A673 (cell line): ENCODE measurements around the gene RBBP7. TPM values are rescaled to one million over a fixed set of nuclear protein-coding genes. Genes with fewer than 3 reads are reported as not detected.
A peak's percentile ranks its signal among the peaks of the same experiment; 100 is the strongest.

Experiments
- BruUV-seq: library from RNA; stranded (reverse); fragments of 400-500 nt; replicated peaks from 2 replicates; lab custom pipeline; 2021; lab: Mats Ljungman, UMichigan
- CTCF ChIA-PET: fragments of 300-600 bp; sonication (Branson Sonifier 250); formaldehyde crosslinking; loops from one replicate; lab custom pipeline; 2022; ENCODE audit warnings: antibody characterized with exemption; lab: Charles Lee
- POLR2A ChIA-PET: fragments of 300-600 bp; sonication (Branson Sonifier 250); formaldehyde crosslinking; loops from one replicate; lab custom pipeline; 2022; ENCODE audit warnings: antibody characterized with exemption; ENCODE audit not compliant: low non-redundant PET; lab: Charles Lee
- DNase-seq: peaks from one replicate; pipeline ENCODE4 v3.0.0-alpha.2; 2015; ENCODE audit warnings: low spot score
- H3K27ac ChIP-seq: fragments of 200-600 bp; sonication (generic); 2 replicates; pipeline ENCODE4 v1.5.1; 2016; ENCODE audit warnings: mixed run types, low read depth, mild to moderate bottlenecking, mixed read lengths, antibody characterized with exemption, low read length; ENCODE audit not compliant: poor library complexity, severe bottlenecking
- H3K27me3 ChIP-seq: fragments of 200-600 bp; sonication (generic); replicated peaks from 2 replicates; pipeline ENCODE4 v1.6.1; 2017; ENCODE audit warnings: mixed run types, low read depth, mild to moderate bottlenecking, mixed read lengths, antibody characterized with exemption, low read length; ENCODE audit not compliant: insufficient read depth, poor library complexity
- H3K36me3 ChIP-seq: fragments of 200-600 bp; sonication (generic); 2 replicates; pipeline ENCODE4 v1.6.1; 2016; ENCODE audit warnings: mixed run types, mild to moderate bottlenecking, mixed read lengths, antibody characterized with exemption, low read length; ENCODE audit not compliant: insufficient read depth, poor library complexity, severe bottlenecking
- H3K4me1 ChIP-seq: fragments of 200-600 bp; sonication (generic); 2 replicates; pipeline ENCODE4 v1.6.1; 2017; ENCODE audit warnings: mixed run types, mild to moderate bottlenecking, mixed read lengths, antibody characterized with exemption, low read length; ENCODE audit not compliant: insufficient read depth, poor library complexity, severe bottlenecking
- H3K4me3 ChIP-seq: fragments of 200-600 bp; sonication (generic); 2 replicates; pipeline ENCODE4 v1.5.1; 2016; ENCODE audit warnings: low read depth, mixed run types, mild to moderate bottlenecking, mixed read lengths, low read length; ENCODE audit not compliant: poor library complexity, severe bottlenecking
- H3K9me3 ChIP-seq: fragments of 200-600 bp; sonication (generic); 2 replicates; pipeline ENCODE4 v1.6.1; 2016; ENCODE audit warnings: mixed run types, low read depth, mild to moderate bottlenecking, mixed read lengths, antibody characterized with exemption, low read length; ENCODE audit not compliant: poor library complexity, severe bottlenecking
- EZH2 ChIP-seq: fragments of 200-600 bp; sonication (generic); IDR thresholded peaks from 2 replicates; pipeline ENCODE4 v1.6.1; 2017; ENCODE audit warnings: borderline replicate concordance, low read depth, mild to moderate bottlenecking, mixed read lengths, antibody characterized with exemption, low read length; ENCODE audit not compliant: poor library complexity, severe bottlenecking
- intact Hi-C: fragments of 100-400 bp; cut with micrococcal nuclease; formaldehyde crosslinking; loops from one replicate; pipeline ENCODE4 v1.10.0; 2022; ENCODE audit not compliant: unreplicated experiment
- total RNA-seq: library from RNA; stranded (reverse); gene quantifications from 2 replicates; pipeline ENCODE4 v1.2.3, GENCODE V29; 2021
- TF ChIP-seq, protein P1 (sequence below): fragments of 300-800, 200-600 bp; sonication (generic); conservative IDR thresholded peaks from 2 replicates; pipeline ENCODE4 v1.5.1; 2017; ENCODE audit warnings: low read depth, mild to moderate bottlenecking, antibody characterized with exemption, low read length, moderate library complexity, mixed read lengths

The RBBP7 gene
- total RNA-seq, 1 experiment from 2014 or later = 125 TPM

DNA sequence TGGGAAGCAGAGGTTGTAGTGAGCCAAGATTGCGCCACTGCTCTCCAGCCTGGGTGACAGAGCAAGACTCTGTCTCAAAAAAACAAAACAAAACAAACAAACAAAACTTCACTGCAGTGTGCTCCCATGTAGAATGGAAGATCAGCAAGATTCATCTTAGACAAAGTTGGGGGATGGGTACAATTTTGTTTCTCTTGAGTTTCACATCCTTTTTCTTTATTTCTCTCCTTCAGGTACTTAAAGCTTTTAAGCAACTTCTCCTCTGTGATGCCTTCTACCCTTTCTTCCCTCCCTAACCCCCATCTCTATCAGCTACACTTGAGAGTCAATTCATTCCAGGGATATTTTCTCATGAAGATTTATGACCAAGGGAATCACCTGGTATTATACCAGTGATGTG, 15.5 kb upstream of the RBBP7 start:
- intact Hi-C loops = no loop called here
- Histone ChIP-seq H3K27me3 (peaks cover 6% of the 10 kb centered on the region), H3K36me3 (no peaks in the 10 kb centered on the region), H3K9me3 (no peaks in the 10 kb centered on the region), H3K4me3 (no peak overlapping the region), H3K27ac (no peak overlapping the region), H3K4me1 (no peaks in the 10 kb centered on the region)
- TF ChIP-seq EZH2 = no peak
- TF ChIP-seq, protein P1, sequence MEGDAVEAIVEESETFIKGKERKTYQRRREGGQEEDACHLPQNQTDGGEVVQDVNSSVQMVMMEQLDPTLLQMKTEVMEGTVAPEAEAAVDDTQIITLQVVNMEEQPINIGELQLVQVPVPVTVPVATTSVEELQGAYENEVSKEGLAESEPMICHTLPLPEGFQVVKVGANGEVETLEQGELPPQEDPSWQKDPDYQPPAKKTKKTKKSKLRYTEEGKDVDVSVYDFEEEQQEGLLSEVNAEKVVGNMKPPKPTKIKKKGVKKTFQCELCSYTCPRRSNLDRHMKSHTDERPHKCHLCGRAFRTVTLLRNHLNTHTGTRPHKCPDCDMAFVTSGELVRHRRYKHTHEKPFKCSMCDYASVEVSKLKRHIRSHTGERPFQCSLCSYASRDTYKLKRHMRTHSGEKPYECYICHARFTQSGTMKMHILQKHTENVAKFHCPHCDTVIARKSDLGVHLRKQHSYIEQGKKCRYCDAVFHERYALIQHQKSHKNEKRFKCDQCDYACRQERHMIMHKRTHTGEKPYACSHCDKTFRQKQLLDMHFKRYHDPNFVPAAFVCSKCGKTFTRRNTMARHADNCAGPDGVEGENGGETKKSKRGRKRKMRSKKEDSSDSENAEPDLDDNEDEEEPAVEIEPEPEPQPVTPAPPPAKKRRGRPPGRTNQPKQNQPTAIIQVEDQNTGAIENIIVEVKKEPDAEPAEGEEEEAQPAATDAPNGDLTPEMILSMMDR = no peak
- no TSS peak for BruUV-seq
- no peak for DNase-seq
- ChIA-PET CTCF (no interaction called here), POLR2A (no interaction called here)

DNA sequence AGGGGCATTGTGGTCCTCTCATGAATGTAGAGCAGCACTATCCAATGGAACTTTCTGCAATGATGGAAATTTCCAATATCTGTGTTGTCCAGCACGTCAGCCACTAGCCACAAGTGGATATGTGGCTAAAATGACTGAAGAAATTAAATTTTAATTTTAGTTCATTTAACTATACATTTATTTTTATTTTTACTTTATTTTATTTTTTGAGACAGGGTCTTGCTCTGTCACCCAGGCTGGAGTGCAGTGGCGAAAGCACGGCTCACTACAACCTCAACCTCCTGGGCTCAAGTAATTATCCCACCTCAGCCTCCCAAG, 13.3 kb upstream of the RBBP7 start:
- no peak for DNase-seq
- ChIA-PET POLR2A (interaction anchor here (0.7 kb wide), 1 partner anchor 20 kb away, joined by 3 read pairs; no protein-coding TSS in a partner anchor), CTCF (interaction anchor here (0.6 to 2.2 kb wide), 6 partner anchors 9 to 200 kb away, joined by 3 to 17 read pairs (median 4); partner anchors contain the start of gene REPS2)
- no TSS peak for BruUV-seq
- Histone ChIP-seq H3K4me3 (peak overlapping the region; percentile 41), H3K27ac (no peak overlapping the region), H3K9me3 (no peaks in the 10 kb centered on the region), H3K27me3 (peaks cover 6% of the 10 kb centered on the region), H3K4me1 (no peaks in the 10 kb centered on the region), H3K36me3 (no peaks in the 10 kb centered on the region)
- intact Hi-C loops = loop anchor here (1.0 to 5.0 kb wide), 2 partner anchors 56 to 163 kb away; no protein-coding TSS in a partner anchor
- TF ChIP-seq, protein P1 = no peak
- no peak for TF ChIP-seq EZH2

DNA sequence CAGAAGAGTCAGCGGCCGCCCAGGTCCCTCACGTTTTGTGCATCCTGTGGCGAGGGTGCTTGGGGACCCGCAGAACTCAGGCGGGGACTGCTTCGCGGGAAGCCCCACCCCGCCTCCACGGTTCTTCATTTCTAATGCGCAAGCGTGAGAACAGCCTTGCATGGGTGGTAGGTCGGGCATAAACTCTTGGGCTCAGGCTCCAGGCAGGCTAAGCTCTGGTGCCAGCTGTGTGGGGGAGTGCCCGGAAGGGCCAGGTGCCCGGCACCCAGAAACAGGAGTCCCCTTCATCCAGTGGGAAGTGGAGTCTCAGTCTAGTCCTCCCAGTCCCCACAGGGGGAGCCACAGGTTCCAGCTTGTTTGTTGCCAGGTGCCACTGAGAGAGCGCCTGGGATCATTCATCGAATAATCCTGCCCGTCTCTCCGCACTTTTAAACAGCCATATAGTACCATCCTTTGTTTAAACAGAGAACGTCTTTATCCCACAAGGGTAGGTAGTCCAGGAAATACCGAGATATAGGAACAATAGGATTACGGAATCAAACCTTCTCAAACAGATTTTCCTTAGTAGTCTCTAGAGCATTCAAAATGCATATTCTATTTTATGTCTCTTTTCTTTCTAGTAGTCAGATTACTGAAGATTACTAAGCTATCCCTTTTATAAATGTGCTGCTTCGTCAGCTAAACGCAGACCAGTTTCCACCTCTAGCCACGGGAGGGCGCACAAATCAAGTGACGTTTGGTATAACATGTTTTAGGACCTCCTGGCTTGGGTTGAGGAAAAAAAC, 12.7 kb upstream of the RBBP7 start:
- BruUV-seq = no TSS peak
- ChIA-PET POLR2A (no interaction called here), CTCF (interaction anchor here (0.5 to 2.2 kb wide), 9 partner anchors 9 to 200 kb away, joined by 3 to 17 read pairs (median 4); partner anchors contain the start of gene REPS2)
- intact Hi-C loops = loop anchor here (1.0 to 5.0 kb wide), 2 partner anchors 56 to 163 kb away; no protein-coding TSS in a partner anchor
- TF ChIP-seq EZH2 = no peak
- TF ChIP-seq, protein P1 = peak; percentile 87
- Histone ChIP-seq H3K27ac (peak overlapping the region; percentile 30), H3K4me1 (no peaks in the 10 kb centered on the region), H3K9me3 (no peaks in the 10 kb centered on the region), H3K36me3 (no peaks in the 10 kb centered on the region), H3K4me3 (peak overlapping the region; percentile 41), H3K27me3 (peaks cover 8% of the 10 kb centered on the region)
- DNase-seq = peak; percentile 83
